NCI-H1930 (cell line): ENCODE data around the gene TMEM266.
"Not testable (repeated sequence)": the region's sequence is repeated elsewhere in the genome, so short reads cannot be mapped to it uniquely, and the experiment has no call there.

ENCODE experiments used
- DNase-seq, 2 experiments: peaks; one replicate each; lab custom pipeline; 2025; lab: John Stamatoyannopoulos, UW

The TMEM266 gene

GRCh38 chr15:76059320-76060117 lies at the start of gene TMEM266:
TSS of gene TMEM266 (plus strand) at chr15:76059985. CDS start at chr15:76134264, 74,279 bp downstream.
- DNase-seq: peak; percentile 11 to 77

GRCh38 chr15:76010613-76011012 lies 49.2 kb upstream of the TMEM266 start:
- DNase-seq: no peak

- DNase-seq: no peak
These were observed 47.9 kb upstream of the TMEM266 start, which contains the start of gene NRG4 for GRCh38 chr15:76011627-76012551. TSS of gene NRG4 (minus strand) at chr15:76012424. CDS start at chr15:76011230, 1,194 bp downstream.

- not testable (repeated sequence) for DNase-seq
These were observed 46.3 kb upstream of the TMEM266 start for GRCh38 chr15:76013470-76013869.

GRCh38 chr15:76024021-76024768 lies 35.6 kb upstream of the TMEM266 start:
- DNase-seq: no peak

- DNase-seq: no peak
These were observed 27.7 kb upstream of the TMEM266 start for GRCh38 chr15:76032046-76032445.

GRCh38 chr15:76033438-76033837 lies 26.3 kb upstream of the TMEM266 start:
- no peak for DNase-seq

GRCh38 chr15:76034111-76034510 lies 25.7 kb upstream of the TMEM266 start:
- DNase-seq: no peak

- no peak for DNase-seq
These were observed 24.2 kb upstream of the TMEM266 start for GRCh38 chr15:76035593-76035992.

- no peak for DNase-seq
These were observed 21.3 kb upstream of the TMEM266 start for GRCh38 chr15:76038512-76038911.

- DNase-seq: not testable (repeated sequence)
These were observed 5.6 kb upstream of the TMEM266 start for GRCh38 chr15:76054201-76054600.

- DNase-seq: no peak
These were observed 2.9 kb upstream of the TMEM266 start for GRCh38 chr15:76056931-76057330.

- DNase-seq: peak in 1 of 2 experiments; percentile 24
These were observed 2.3 kb upstream of the TMEM266 start for GRCh38 chr15:76057332-76058000.

GRCh38 chr15:76058714-76059319 lies 968 bp upstream of the TMEM266 start:
- peak in 1 of 2 experiments; percentile 34 for DNase-seq

GRCh38 chr15:76060118-76060989 lies 569 bp downstream of the TMEM266 start:
- no peak for DNase-seq

GRCh38 chr15:76061700-76062099 lies 1.9 kb downstream of the TMEM266 start:
- DNase-seq: no peak

- DNase-seq: no peak
These were observed 2.5 kb downstream of the TMEM266 start for GRCh38 chr15:76062286-76062685.

GRCh38 chr15:76064375-76064774 lies 4.6 kb downstream of the TMEM266 start:
- DNase-seq: no peak

- DNase-seq: no peak
These were observed 5.5 kb downstream of the TMEM266 start for GRCh38 chr15:76065245-76065644.

GRCh38 chr15:76065793-76066192 lies 6.0 kb downstream of the TMEM266 start:
- no peak for DNase-seq
